NB4 (cell line): Measurements from ENCODE around the gene KCNG4.

ENCODE experiments used
- CTCF ChIP-seq: IDR thresholded peaks from one replicate; pipeline ENCODE4 v1.5.1; 2012; ENCODE audit warnings: low read depth, low read length
- POLR2A ChIP-seq: IDR thresholded peaks from 2 replicates; pipeline ENCODE4 v1.6.1; 2011; ENCODE audit warnings: mild to moderate bottlenecking; ENCODE audit not compliant: insufficient read length; ENCODE audit errors: extremely low read depth

GRCh38 chr16:84196101-84196500, 43.7 kb downstream of the KCNG4 start:
- TF ChIP-seq POLR2A (no peak), CTCF (no peak)
